Measurements from ENCODE around the gene TFR2. TPM values are rescaled to one million over a fixed set of nuclear protein-coding genes. Genes with fewer than 3 reads are reported as not detected.
A peak's percentile ranks its signal among the peaks of the same experiment; 100 is the strongest.

Gene TFR2
- total RNA-seq, 2 experiments from 2014 or later = 7.3 to 9.8 TPM

DNA sequence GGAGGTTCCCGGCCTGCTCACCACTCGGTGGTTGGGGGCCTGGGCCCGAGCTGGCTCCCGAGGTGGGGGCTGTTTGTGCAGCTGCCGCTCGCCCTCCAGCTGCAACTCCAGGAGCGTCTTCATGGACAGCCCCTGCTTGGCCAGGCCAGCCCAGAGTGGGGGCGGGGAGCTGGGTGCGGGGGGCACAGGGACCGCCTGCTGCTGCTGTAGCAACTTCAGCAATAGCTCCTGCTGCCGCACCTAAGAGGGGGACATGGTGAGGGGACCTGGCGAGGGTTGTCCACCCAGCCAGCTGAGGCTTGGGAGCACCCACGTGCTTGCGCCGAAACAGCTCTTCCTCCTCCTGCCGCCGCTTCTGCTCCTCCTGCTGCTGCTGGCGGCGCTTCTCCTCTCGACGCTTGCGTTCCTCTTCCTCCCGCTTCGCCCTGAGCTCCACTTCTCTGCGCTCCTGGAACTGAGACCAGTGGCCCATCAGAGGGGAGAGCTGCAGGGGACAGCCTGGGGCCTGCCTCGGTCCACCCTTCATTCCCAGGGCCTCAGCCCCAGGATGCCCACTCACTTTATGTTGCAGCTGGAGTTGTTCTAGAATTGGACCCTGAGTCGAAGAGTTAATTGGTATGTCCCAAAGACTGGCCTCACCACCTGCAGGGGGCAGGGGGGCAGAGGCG is 41.8 kb upstream of the TFR2 start:
- Mint-ChIP-seq H3K27ac (no peak overlapping the region), H3K9me3 (no peaks in the 10 kb centered on the region), H3K4me1 (peaks cover 26% of the 10 kb centered on the region), H3K36me3 (ENCODE audit: low read depth) (peaks cover 26% of the 10 kb centered on the region), H3K27me3 (no peaks in the 10 kb centered on the region), H3K4me3 (no peak overlapping the region)
- ChIA-PET CTCF (interaction anchor here (0.6 to 4.0 kb wide), 6 partner anchors 10 to 1133 kb away, joined by 3 to 22 read pairs (median 3); partner anchors contain the start of genes GIGYF1 and POP7), POLR2A (interaction anchor here (1.2 kb wide), 1 partner anchor 32 kb away, joined by 3 read pairs; no protein-coding TSS in a partner anchor)
- no peak for DNase-seq

DNA sequence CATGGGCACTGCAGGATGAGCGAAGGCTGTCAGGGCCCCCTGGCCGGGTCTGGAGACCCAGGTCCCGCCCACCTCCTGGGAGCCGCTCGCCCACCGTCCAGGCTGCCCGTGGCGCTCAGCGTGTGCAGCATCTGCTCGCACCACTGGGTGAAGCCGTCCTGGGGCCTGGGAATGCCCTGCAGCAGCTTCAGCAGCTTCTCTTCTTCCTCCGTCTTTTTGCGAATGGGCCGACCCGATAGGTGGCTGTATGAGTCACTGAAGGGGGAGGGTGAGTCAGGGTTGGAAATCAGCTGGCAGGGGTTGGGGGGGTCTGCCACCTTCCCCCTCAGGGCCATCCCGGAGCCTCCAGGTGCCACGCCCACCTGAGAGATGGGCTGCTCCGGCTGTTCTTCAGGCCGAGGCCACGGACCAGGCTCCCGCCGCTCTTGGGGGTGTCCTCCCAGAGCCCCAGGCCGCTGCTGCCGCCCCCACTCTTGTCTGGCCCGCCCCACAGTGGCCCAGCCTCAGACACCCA is 40.9 kb upstream of the TFR2 start:
- Mint-ChIP-seq H3K9me3 (no peaks in the 10 kb centered on the region), H3K27me3 (no peaks in the 10 kb centered on the region), H3K4me3 (no peak overlapping the region), H3K4me1 (peaks cover 31% of the 10 kb centered on the region), H3K36me3 (ENCODE audit: low read depth) (peaks cover 30% of the 10 kb centered on the region), H3K27ac (no peak overlapping the region)
- ChIA-PET CTCF (interaction anchor here (1.0 to 4.0 kb wide), 6 partner anchors 10 to 77 kb away, joined by 3 to 22 read pairs (median 10); partner anchors contain the start of genes GIGYF1 and POP7), POLR2A (no interaction called here)
- no peak for DNase-seq

GRCh38 chr7:100681491-100682227 is 40.3 kb upstream of the TFR2 start:
- CTCF ChIA-PET = interaction anchor here (0.8 to 3.0 kb wide), 3 partner anchors 11 to 171 kb away, joined by 3 to 18 read pairs (median 5); partner anchors contain the start of genes GIGYF1, POP7 and SLC12A9
- DNase-seq = no peak
- Mint-ChIP-seq H3K4me3 (no peak overlapping the region), H3K4me1 (peaks cover 34% of the 10 kb centered on the region), H3K36me3 (ENCODE audit: low read depth) (peaks cover 34% of the 10 kb centered on the region), H3K9me3 (no peaks in the 10 kb centered on the region), H3K27me3 (no peaks in the 10 kb centered on the region), H3K27ac (peak overlapping the region; percentile 60)
- POLR2A ChIA-PET = no interaction called here

GRCh38 chr7:100680576-100681271 is 39.4 kb upstream of the TFR2 start:
- H3K27ac Mint-ChIP-seq = peak overlapping the region; percentile 60

DNA sequence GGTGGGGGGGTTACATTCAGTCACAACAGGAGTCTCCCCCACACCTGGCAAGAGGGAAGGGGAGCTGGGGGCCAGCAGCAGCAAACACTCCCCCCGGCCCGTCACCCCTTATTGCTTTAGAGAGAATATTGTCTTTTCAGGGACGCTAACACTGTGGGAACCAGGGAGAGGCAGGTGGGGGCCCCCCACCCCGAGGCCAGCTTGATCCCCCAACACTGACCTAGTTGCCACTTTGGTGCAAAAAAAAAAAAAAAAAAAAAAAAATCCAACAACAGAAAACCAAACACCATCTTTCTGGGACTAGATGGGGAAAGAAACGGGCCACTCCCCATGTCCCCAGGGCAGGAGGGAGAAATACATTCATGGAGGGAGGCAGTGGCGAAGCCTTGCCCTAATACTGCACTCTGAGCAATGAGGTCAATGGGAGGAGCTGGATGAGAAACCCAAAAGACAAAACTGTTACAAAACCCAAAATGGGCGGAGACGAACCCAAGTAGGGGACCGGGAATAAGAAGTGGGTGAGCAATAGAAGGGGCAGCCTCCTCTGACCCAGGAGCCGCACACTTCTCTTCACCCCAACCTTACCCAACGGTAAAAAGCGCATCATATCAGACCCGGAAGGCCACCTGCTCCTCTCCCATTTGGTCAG is 38.7 kb upstream of the TFR2 start:
- CTCF ChIA-PET = interaction anchor here (0.6 to 3.0 kb wide), 4 partner anchors 13 to 80 kb away, joined by 3 to 18 read pairs (median 5); partner anchors contain the start of genes GIGYF1 and POP7

More at GRCh38 chr7:100680576-100681271, 39.4 kb upstream of the TFR2 start:
- DNase-seq = no peak
- Mint-ChIP-seq H3K9me3 (no peaks in the 10 kb centered on the region), H3K27me3 (no peaks in the 10 kb centered on the region), H3K36me3 (ENCODE audit: low read depth) (peaks cover 39% of the 10 kb centered on the region), H3K4me3 (no peak overlapping the region), H3K4me1 (peaks cover 38% of the 10 kb centered on the region)
- POLR2A ChIA-PET = no interaction called here
- CTCF ChIA-PET = interaction anchor here (0.6 to 3.0 kb wide), 4 partner anchors 12 to 81 kb away, joined by 3 to 18 read pairs (median 5); partner anchors contain the start of genes GIGYF1 and POP7

GRCh38 chr7:100679129-100679926 is 38.0 kb upstream of the TFR2 start:
- Mint-ChIP-seq H3K36me3 (ENCODE audit: low read depth) (peaks cover 33% of the 10 kb centered on the region), H3K4me3 (no peak overlapping the region), H3K27me3 (no peaks in the 10 kb centered on the region), H3K27ac (peak overlapping the region; percentile 25), H3K9me3 (no peaks in the 10 kb centered on the region), H3K4me1 (peaks cover 38% of the 10 kb centered on the region)
- ChIA-PET POLR2A (no interaction called here), CTCF (interaction anchor here (3.0 kb wide), 1 partner anchor 13 kb away, joined by 18 read pairs; the partner anchor contains the start of gene GIGYF1)
- DNase-seq = no peak

More for the DNA sequence above, 38.7 kb upstream of the TFR2 start:
- POLR2A ChIA-PET = no interaction called here
- Mint-ChIP-seq H3K27ac (peak overlapping the region; percentile 27), H3K9me3 (no peaks in the 10 kb centered on the region), H3K4me1 (peaks cover 38% of the 10 kb centered on the region), H3K36me3 (ENCODE audit: low read depth) (peaks cover 32% of the 10 kb centered on the region), H3K4me3 (no peak overlapping the region), H3K27me3 (no peaks in the 10 kb centered on the region)
- no peak for DNase-seq

DNA sequence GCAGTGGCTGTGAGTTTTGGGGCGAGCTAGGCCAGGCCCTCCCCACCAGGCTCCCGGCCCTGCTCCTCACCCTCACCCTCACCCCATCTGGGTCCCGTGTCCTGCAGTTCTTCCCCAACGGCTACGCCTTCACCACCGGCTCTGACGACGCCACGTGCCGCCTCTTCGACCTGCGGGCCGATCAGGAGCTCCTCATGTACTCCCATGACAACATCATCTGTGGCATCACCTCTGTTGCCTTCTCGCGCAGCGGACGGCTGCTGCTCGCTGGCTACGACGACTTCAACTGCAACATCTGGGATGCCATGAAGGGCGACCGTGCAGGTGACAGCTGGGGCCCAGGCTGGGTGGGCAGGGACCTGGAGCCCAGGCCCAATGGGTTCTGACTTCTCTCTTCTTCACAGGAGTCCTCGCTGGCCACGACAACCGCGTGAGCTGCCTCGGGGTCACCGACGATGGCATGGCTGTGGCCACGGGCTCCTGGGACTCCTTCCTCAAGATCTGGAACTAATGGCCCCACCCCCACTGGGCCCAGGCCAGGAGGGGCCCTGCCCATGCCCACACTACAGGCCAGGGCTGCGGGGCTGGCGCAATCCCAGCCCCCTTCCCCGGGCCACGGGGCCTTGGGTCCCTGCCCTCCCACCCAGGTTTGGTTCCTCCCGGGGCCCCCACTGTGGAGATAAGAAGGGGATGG is 37.1 kb upstream of the TFR2 start:
- H3K27ac Mint-ChIP-seq = peak overlapping the region; percentile 81
- H3K4me3 Mint-ChIP-seq = peak overlapping the region; percentile 48
- H3K27me3 Mint-ChIP-seq = no peaks in the 10 kb centered on the region
- H3K36me3 Mint-ChIP-seq (ENCODE audit: low read depth) = peaks cover 33% of the 10 kb centered on the region
- H3K4me1 Mint-ChIP-seq = peaks cover 38% of the 10 kb centered on the region
- CTCF ChIA-PET = interaction anchor here (3.2 kb wide), 1 partner anchor 27 kb away, joined by 12 read pairs; the partner anchor contains the start of gene POP7
- POLR2A ChIA-PET = no interaction called here
- H3K9me3 Mint-ChIP-seq = no peaks in the 10 kb centered on the region
- no peak for DNase-seq

DNA sequence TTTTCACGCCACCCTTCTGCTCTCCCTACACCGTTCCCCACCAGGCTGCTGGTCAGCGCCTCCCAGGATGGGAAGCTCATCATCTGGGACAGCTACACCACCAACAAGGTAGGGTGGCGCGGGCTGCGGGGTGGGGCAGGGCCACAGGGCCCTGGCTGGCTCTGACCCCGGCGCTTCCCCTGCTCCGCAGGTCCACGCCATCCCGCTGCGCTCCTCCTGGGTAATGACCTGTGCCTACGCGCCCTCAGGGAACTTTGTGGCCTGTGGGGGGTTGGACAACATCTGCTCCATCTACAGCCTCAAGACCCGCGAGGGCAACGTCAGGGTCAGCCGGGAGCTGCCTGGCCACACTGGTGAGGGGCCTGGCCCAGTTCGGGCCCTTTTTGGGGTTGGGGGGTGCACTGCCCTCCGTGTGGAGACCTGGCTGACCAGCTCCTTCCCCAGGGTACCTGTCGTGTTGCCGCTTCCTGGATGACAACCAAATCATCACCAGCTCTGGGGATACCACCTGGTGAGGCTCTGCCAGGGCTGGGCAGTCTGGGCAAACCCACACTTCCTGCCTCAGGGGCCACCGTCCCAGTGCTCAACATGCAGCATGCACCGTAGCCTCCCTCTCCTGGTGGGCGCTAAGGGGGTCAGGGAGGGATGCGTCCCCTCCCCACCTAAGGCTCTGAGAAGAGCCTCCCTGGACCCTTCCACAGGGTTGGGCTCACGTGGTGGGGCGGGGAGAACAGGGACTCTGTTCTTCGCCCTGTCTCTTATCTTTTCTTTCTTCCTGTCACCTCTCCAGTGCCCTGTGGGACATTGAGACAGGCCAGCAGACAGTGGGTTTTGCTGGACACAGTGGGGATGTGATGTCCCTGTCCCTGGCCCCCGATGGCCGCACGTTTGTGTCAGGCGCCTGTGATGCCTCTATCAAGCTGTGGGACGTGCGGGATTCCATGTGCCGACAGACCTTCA is 36.2 kb upstream of the TFR2 start:
- Mint-ChIP-seq H3K4me3 (no peak overlapping the region), H3K27ac (peak overlapping the region; percentile 68), H3K36me3 (ENCODE audit: low read depth) (peaks cover 31% of the 10 kb centered on the region), H3K4me1 (peaks cover 45% of the 10 kb centered on the region), H3K9me3 (no peaks in the 10 kb centered on the region), H3K27me3 (no peaks in the 10 kb centered on the region)
- CTCF ChIA-PET = interaction anchor here (0.5 to 3.2 kb wide), 5 partner anchors 25 to 112 kb away, joined by 3 to 12 read pairs (median 3); partner anchors contain the start of gene POP7
- POLR2A ChIA-PET = no interaction called here
- no peak for DNase-seq

DNA sequence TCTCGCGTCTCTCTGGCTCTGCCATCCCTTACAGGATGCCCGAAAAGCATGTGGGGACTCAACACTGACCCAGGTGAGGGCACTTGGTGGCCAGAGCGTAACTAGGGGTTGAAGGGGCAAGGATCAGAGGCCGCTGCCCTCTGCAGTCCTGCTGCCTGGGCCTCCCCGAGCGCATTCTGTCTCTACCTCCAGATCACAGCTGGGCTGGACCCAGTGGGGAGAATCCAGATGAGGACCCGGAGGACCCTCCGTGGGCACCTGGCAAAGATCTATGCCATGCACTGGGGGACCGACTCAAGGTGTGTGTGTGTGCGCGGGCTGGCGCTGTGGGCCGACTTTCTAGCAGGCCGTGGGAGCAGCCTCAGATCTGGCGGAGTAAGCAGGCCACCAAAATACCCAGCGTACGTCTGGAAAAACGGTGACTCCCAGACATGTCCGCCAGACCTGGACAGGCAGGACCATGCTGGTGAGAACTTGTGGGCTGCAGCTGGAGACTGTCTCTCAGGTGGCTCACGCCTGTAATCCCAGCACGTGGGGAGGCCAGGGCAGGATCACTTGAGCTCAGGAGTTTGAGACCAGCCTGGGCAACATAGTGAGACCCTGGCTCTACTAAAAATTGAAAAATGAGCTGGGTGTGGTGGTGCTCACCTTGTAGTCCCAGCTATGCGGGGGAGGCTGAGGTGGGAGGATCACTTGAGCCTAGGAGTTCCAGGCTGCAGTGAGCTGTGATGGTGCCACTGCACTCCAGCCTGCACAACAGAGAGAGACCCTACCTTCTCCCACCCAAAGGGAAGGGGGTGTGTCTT is 35.4 kb upstream of the TFR2 start:
- no peak for DNase-seq
- Mint-ChIP-seq H3K36me3 (ENCODE audit: low read depth) (peaks cover 30% of the 10 kb centered on the region), H3K4me3 (peak overlapping the region; percentile 86), H3K27me3 (no peaks in the 10 kb centered on the region), H3K9me3 (no peaks in the 10 kb centered on the region), H3K27ac (peak overlapping the region; percentile 86), H3K4me1 (peaks cover 46% of the 10 kb centered on the region)
- ChIA-PET CTCF (interaction anchor here (0.5 to 3.2 kb wide), 7 partner anchors 13 to 136 kb away, joined by 3 to 12 read pairs (median 3); partner anchors contain the start of gene POP7), POLR2A (no interaction called here)
